OCI-LY7 (cell line): ENCODE data around the gene FOXF1. TPM values are rescaled to one million over a fixed set of nuclear protein-coding genes. Genes with fewer than 3 reads are reported as not detected.

Experiments
- BruUV-seq: library from RNA; stranded (reverse); fragments of 400-500 nt; replicated peaks from 2 replicates; lab custom pipeline; 2021; lab: Mats Ljungman, UMichigan
- CTCF ChIA-PET: fragments of 300-600 bp; sonication (Branson Sonifier 250); formaldehyde crosslinking; loops from one replicate; lab custom pipeline; 2022; ENCODE audit warnings: antibody characterized with exemption; ENCODE audit not compliant: unreplicated experiment; lab: Charles Lee
- POLR2A ChIA-PET: fragments of 300-600 bp; sonication (Branson Sonifier 250); formaldehyde crosslinking; loops from one replicate; lab custom pipeline; 2022; ENCODE audit warnings: antibody characterized with exemption; lab: Charles Lee
- DNase-seq: peaks from one replicate; pipeline ENCODE4 v3.0.0-alpha.2; 2015; ENCODE audit warnings: low spot score
- H2AFZ ChIP-seq: fragments of 200-600 bp; sonication (generic), shearing (Covaris generic); 2 replicates; pipeline ENCODE4 v1.6.1; 2014; ENCODE audit warnings: mild to moderate bottlenecking, antibody characterized with exemption, low read length, moderate library complexity
- H3K27ac ChIP-seq: fragments of 200-600 bp; sonication (generic); 2 replicates; pipeline ENCODE4 v1.5.1; 2014; ENCODE audit warnings: mixed run types, low read depth, mild to moderate bottlenecking, moderate library complexity, low read length, inconsistent platforms; ENCODE audit not compliant: poor library complexity, severe bottlenecking
- H3K36me3 ChIP-seq: fragments of 200-600 bp; sonication (generic); 2 replicates; pipeline ENCODE4 v1.6.1; 2014; ENCODE audit warnings: mild to moderate bottlenecking, antibody characterized with exemption, low read length, moderate library complexity, mixed read lengths; ENCODE audit not compliant: insufficient read depth
- H3K4me1 ChIP-seq: fragments of 200-600 bp; sonication (generic); 2 replicates; pipeline ENCODE4 v1.5.1; 2014; ENCODE audit warnings: mild to moderate bottlenecking, low read length; ENCODE audit not compliant: insufficient read depth, poor library complexity, severe bottlenecking
- H3K4me2 ChIP-seq: fragments of 200-600 bp; sonication (generic); 2 replicates; pipeline ENCODE4 v1.6.1; 2014; ENCODE audit warnings: mild to moderate bottlenecking, low read length
- H3K4me3 ChIP-seq: fragments of 200-600 bp; sonication (generic); 2 replicates; pipeline ENCODE4 v1.5.1; 2014; ENCODE audit warnings: mild to moderate bottlenecking, low read depth, low read length; ENCODE audit not compliant: poor library complexity, severe bottlenecking
- H3K79me2 ChIP-seq: fragments of 200-600 bp; sonication (generic); 2 replicates; pipeline ENCODE4 v1.6.1; 2016; ENCODE audit warnings: low read depth, mild to moderate bottlenecking, low read length, moderate library complexity, mixed read lengths; ENCODE audit not compliant: insufficient read depth
- H3K9me2 ChIP-seq: fragments of 200-600 bp; sonication (generic); 2 replicates; pipeline ENCODE4 v1.6.1; 2016; ENCODE audit warnings: mild to moderate bottlenecking, low read length, mixed read lengths; ENCODE audit not compliant: insufficient read depth
- H3K9me3 ChIP-seq: fragments of 200-600 bp; sonication (generic); 2 replicates; pipeline ENCODE4 v1.6.1; 2014; ENCODE audit warnings: mild to moderate bottlenecking, mixed run types, low read length, mixed read lengths
- H4K20me1 ChIP-seq: fragments of 200-600 bp; sonication (generic); 2 replicates; pipeline ENCODE4 v1.6.1; 2014; ENCODE audit warnings: mild to moderate bottlenecking, antibody characterized with exemption, low read length, moderate library complexity, mixed read lengths; ENCODE audit not compliant: insufficient read depth
- EZH2phosphoT487 ChIP-seq: fragments of 200-600 bp; sonication (generic); IDR thresholded peaks from 2 replicates; pipeline ENCODE4 v1.6.1; 2018; ENCODE audit warnings: low read depth, borderline replicate concordance, mild to moderate bottlenecking, mixed run types, antibody characterized with exemption, low read length, moderate library complexity, mixed read lengths
- intact Hi-C: fragments of 100-400 bp; cut with micrococcal nuclease; formaldehyde crosslinking; loops from one replicate; pipeline ENCODE4 v1.10.0; 2022; ENCODE audit not compliant: unreplicated experiment
- total RNA-seq, 2 experiments: library from RNA; depleted of rRNA in 1 of 2; stranded (reverse); fragments of >200 nt in 1 of 2; shearing (Covaris generic) in 1 of 2; gene quantifications; 2 replicates each; pipeline ENCODE4 v1.2.3, GENCODE V29; 2014 to 2022
- TF ChIP-seq, protein P1 (sequence below): fragments of 200-600 bp; sonication (generic); conservative IDR thresholded peaks from 2 replicates; pipeline ENCODE4 v1.5.1; 2014; ENCODE audit warnings: mild to moderate bottlenecking, antibody characterized with exemption, low read length, moderate library complexity, mixed read lengths

FOXF1 gene
- total RNA-seq, 2 experiments from 2014 or later, result not detected

GRCh38 chr16:86521236-86522197 lies 11.2 kb downstream of the FOXF1 start:
- no peak overlapping the region for H3K4me2 ChIP-seq
- intact Hi-C loops, result loop anchor here (5.0 to 10.0 kb wide), 2 partner anchors 449 to 697 kb away; no protein-coding TSS in a partner anchor
- no peak for DNase-seq
- ChIA-PET CTCF (no interaction called here), POLR2A (no interaction called here)
- no peaks in the 10 kb centered on the region for H3K79me2 ChIP-seq
- H3K27ac ChIP-seq, result no peak overlapping the region
- no peaks in the 10 kb centered on the region for H3K9me2 ChIP-seq
- H3K4me3 ChIP-seq, result no peak overlapping the region
- H2AFZ ChIP-seq, result no peak overlapping the region
- no peaks in the 10 kb centered on the region for H3K36me3 ChIP-seq
- no TSS peak for BruUV-seq
- no peaks in the 10 kb centered on the region for H4K20me1 ChIP-seq
- no peaks in the 10 kb centered on the region for H3K9me3 ChIP-seq
- TF ChIP-seq, protein P1, sequence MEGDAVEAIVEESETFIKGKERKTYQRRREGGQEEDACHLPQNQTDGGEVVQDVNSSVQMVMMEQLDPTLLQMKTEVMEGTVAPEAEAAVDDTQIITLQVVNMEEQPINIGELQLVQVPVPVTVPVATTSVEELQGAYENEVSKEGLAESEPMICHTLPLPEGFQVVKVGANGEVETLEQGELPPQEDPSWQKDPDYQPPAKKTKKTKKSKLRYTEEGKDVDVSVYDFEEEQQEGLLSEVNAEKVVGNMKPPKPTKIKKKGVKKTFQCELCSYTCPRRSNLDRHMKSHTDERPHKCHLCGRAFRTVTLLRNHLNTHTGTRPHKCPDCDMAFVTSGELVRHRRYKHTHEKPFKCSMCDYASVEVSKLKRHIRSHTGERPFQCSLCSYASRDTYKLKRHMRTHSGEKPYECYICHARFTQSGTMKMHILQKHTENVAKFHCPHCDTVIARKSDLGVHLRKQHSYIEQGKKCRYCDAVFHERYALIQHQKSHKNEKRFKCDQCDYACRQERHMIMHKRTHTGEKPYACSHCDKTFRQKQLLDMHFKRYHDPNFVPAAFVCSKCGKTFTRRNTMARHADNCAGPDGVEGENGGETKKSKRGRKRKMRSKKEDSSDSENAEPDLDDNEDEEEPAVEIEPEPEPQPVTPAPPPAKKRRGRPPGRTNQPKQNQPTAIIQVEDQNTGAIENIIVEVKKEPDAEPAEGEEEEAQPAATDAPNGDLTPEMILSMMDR, result no peak
- no peak for TF ChIP-seq EZH2phosphoT487
- no peaks in the 10 kb centered on the region for H3K4me1 ChIP-seq

GRCh38 chr16:86522634-86523033 lies 12.3 kb downstream of the FOXF1 start:
- no peaks in the 10 kb centered on the region for H3K79me2 ChIP-seq
- no peaks in the 10 kb centered on the region for H3K9me3 ChIP-seq
- DNase-seq, result no peak
- H3K4me3 ChIP-seq, result no peak overlapping the region
- no peaks in the 10 kb centered on the region for H3K36me3 ChIP-seq
- no TSS peak for BruUV-seq
- intact Hi-C loops, result loop anchor here (5.0 to 10.0 kb wide), 2 partner anchors 450 to 698 kb away; no protein-coding TSS in a partner anchor
- POLR2A ChIA-PET, result interaction anchor here (0.6 kb wide), 1 partner anchor 1145 kb away, joined by 3 read pairs; no protein-coding TSS in a partner anchor
- H3K4me1 ChIP-seq, result no peaks in the 10 kb centered on the region
- H4K20me1 ChIP-seq, result no peaks in the 10 kb centered on the region
- no peaks in the 10 kb centered on the region for H3K9me2 ChIP-seq
- H3K27ac ChIP-seq, result no peak overlapping the region
- no peak overlapping the region for H2AFZ ChIP-seq
- TF ChIP-seq, protein P1, result no peak
- no peak for TF ChIP-seq EZH2phosphoT487
- H3K4me2 ChIP-seq, result no peak overlapping the region
- CTCF ChIA-PET, result no interaction called here
